Neural crest cell (in vitro differentiated cells): Measurements from ENCODE around the gene SCUBE3. TPM values are rescaled to one million over a fixed set of nuclear protein-coding genes. Genes with fewer than 3 reads are reported as not detected.

Experiments
- DNase-seq: peaks from one replicate; pipeline ENCODE4 v3.0.0; 2021; ENCODE audit warnings: low read depth, mixed read lengths, low spot score
- H3K27ac Mint-ChIP-seq: one replicate; pipeline ENCODE4 v1.8.0; 2021; ENCODE audit warnings: mild to moderate bottlenecking, mixed read lengths; ENCODE audit not compliant: unreplicated experiment
- H3K27me3 Mint-ChIP-seq: 2 replicates; pipeline ENCODE4 v1.8.0; 2021; ENCODE audit warnings: low read depth, mild to moderate bottlenecking, mixed read lengths
- H3K36me3 Mint-ChIP-seq: 2 replicates; pipeline ENCODE4 v1.8.0; 2021; ENCODE audit warnings: low read depth, mild to moderate bottlenecking, mixed read lengths
- H3K4me1 Mint-ChIP-seq: 2 replicates; pipeline ENCODE4 v1.8.0; 2021; ENCODE audit warnings: mixed read lengths
- H3K4me3 Mint-ChIP-seq: one replicate; pipeline ENCODE4 v1.8.0; 2021; ENCODE audit warnings: mild to moderate bottlenecking, mixed read lengths
- H3K9me3 Mint-ChIP-seq: 2 replicates; pipeline ENCODE4 v1.8.0; 2021; ENCODE audit warnings: mixed read lengths
- total RNA-seq: library from RNA; stranded (reverse); gene quantifications from 2 replicates; pipeline ENCODE4 v1.2.1, GENCODE V29; 2021
- TF ChIP-seq, protein P1 (sequence below): fragments of 200-600 bp; sonication (generic); conservative IDR thresholded peaks from 2 replicates; pipeline ENCODE4 v1.5.0; 2021; ENCODE audit warnings: antibody characterized with exemption, mild to moderate bottlenecking

Gene SCUBE3
- total RNA-seq, 1 donor from 2014 or later = 22.5 TPM

GRCh38 chr6:35192301-35192860 lies 21.4 kb upstream of the SCUBE3 start:
- TF ChIP-seq, protein P1, sequence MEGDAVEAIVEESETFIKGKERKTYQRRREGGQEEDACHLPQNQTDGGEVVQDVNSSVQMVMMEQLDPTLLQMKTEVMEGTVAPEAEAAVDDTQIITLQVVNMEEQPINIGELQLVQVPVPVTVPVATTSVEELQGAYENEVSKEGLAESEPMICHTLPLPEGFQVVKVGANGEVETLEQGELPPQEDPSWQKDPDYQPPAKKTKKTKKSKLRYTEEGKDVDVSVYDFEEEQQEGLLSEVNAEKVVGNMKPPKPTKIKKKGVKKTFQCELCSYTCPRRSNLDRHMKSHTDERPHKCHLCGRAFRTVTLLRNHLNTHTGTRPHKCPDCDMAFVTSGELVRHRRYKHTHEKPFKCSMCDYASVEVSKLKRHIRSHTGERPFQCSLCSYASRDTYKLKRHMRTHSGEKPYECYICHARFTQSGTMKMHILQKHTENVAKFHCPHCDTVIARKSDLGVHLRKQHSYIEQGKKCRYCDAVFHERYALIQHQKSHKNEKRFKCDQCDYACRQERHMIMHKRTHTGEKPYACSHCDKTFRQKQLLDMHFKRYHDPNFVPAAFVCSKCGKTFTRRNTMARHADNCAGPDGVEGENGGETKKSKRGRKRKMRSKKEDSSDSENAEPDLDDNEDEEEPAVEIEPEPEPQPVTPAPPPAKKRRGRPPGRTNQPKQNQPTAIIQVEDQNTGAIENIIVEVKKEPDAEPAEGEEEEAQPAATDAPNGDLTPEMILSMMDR = no peak
- Mint-ChIP-seq H3K4me3 (no peak overlapping the region), H3K36me3 (no peaks in the 10 kb centered on the region), H3K4me1 (peaks cover 10% of the 10 kb centered on the region), H3K27me3 (no peaks in the 10 kb centered on the region), H3K9me3 (peaks cover 4% of the 10 kb centered on the region), H3K27ac (no peak overlapping the region)
- DNase-seq = no peak

DNA sequence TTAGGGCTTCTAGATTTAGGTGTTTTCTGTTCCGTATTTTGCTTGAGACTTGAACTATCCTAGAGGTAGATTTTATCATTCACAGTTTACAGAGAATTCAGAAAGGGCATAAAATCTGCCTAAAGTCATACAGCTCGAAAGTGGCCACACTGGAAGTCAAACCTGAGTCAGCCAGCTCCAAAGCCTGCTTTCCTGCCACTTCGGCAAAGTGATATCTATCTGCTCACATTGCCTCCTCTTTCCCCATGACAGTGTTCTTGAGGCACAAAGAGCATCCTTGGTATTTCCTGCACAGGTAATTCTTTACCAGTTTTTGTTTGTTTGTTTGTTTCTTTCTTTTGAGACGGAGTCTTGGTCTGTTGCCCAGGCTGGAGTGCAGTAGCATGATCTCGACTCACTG lies 19.4 kb upstream of the SCUBE3 start:
- DNase-seq = no peak
- Mint-ChIP-seq H3K27ac (no peak overlapping the region), H3K9me3 (no peaks in the 10 kb centered on the region), H3K4me1 (peaks cover 11% of the 10 kb centered on the region), H3K36me3 (no peaks in the 10 kb centered on the region), H3K4me3 (no peak overlapping the region), H3K27me3 (no peaks in the 10 kb centered on the region)
- TF ChIP-seq, protein P1 = no peak

- H3K4me3 Mint-ChIP-seq = no peak overlapping the region
- peaks cover 18% of the 10 kb centered on the region for H3K4me1 Mint-ChIP-seq
- H3K27ac Mint-ChIP-seq = no peak overlapping the region
- H3K36me3 Mint-ChIP-seq = no peaks in the 10 kb centered on the region
- no peaks in the 10 kb centered on the region for H3K9me3 Mint-ChIP-seq
- no peaks in the 10 kb centered on the region for H3K27me3 Mint-ChIP-seq
- TF ChIP-seq, protein P1 = no peak
- DNase-seq = no peak
Observed at GRCh38 chr6:35195120-35195780, 18.5 kb upstream of the SCUBE3 start.

GRCh38 chr6:35197196-35197595 lies 16.6 kb upstream of the SCUBE3 start:
- Mint-ChIP-seq H3K27ac (no peak overlapping the region), H3K9me3 (no peaks in the 10 kb centered on the region), H3K4me3 (no peak overlapping the region), H3K27me3 (no peaks in the 10 kb centered on the region), H3K36me3 (no peaks in the 10 kb centered on the region), H3K4me1 (peaks cover 20% of the 10 kb centered on the region)
- no peak for DNase-seq
- TF ChIP-seq, protein P1 = no peak

DNA sequence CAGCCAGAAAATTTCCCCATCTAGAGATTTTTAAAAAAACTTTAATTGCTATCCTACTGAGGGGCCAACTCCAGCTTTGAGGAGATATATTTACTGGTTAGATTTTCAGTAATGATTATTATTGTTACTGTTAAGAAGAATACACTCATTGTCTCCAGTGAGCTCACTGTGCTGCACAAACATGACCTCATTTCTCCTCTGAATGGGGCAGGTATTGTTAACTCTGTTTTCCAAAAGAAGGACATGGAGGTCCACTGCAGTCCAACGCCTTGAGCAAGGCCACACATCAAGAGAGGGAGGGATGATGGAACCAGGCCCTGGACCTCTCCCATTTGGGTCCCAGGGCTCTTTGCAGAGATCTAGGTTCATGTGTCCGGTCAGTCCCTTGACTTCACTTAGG lies 13.9 kb upstream of the SCUBE3 start:
- H3K27me3 Mint-ChIP-seq = no peaks in the 10 kb centered on the region
- no peak for DNase-seq
- H3K9me3 Mint-ChIP-seq = no peaks in the 10 kb centered on the region
- H3K4me1 Mint-ChIP-seq = peaks cover 36% of the 10 kb centered on the region
- H3K36me3 Mint-ChIP-seq = no peaks in the 10 kb centered on the region
- H3K4me3 Mint-ChIP-seq = no peak overlapping the region
- TF ChIP-seq, protein P1 = no peak
- H3K27ac Mint-ChIP-seq = no peak overlapping the region
